HG03103 (cell line): ENCODE measurements around the gene RD3L.
"Not testable (repeated sequence)": the region's sequence is repeated elsewhere in the genome, so short reads cannot be mapped to it uniquely, and the experiment has no call there.

Experiments
- ATAC-seq: cut with Tn5 transposase; IDR thresholded peaks from one replicate; pipeline ENCODE4 v1.9.1; 2021; ENCODE audit warnings: low read depth; ENCODE audit not compliant: unreplicated experiment

Gene RD3L

DNA sequence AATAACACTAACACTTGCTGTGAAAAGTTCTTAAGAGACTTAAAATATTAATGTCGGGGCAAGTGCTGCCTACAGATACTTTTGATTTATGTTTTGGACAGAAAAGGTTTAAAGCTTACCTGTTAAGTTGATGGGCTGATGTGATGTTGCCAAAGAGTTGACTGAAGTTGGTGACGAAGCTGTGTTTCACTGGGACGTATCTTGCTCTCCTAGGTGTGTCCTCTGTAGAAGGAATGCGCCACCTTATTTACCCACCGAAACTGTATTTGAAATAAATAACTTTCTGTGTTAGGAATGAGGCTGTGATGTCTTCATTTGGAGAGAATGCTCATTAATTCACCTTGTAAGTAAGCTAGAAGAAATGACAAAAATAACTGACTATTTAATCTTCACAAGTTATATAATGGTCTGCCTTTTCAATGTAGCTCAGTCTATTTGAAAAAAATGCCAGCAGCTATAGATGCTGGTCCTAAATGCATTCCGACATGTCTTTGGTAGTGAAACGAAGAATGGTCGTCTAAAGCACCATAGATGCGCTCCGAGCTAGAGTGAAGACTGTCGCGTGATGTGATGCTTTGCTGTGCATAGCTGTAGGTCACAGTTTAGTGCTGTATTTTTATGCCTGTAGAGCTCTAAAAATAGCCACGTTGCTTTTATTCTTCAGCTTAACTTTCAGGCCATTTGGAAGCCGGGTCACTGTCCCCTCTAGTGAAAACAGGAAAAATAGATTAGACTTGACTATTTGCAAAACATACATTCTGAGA, at the start of gene RD3L:
RD3L (minus strand) TSS at position 557 of the 764 bp plus-strand sequence. CDS start 834 bp downstream, outside the sequence.
- no peak for ATAC-seq

DNA sequence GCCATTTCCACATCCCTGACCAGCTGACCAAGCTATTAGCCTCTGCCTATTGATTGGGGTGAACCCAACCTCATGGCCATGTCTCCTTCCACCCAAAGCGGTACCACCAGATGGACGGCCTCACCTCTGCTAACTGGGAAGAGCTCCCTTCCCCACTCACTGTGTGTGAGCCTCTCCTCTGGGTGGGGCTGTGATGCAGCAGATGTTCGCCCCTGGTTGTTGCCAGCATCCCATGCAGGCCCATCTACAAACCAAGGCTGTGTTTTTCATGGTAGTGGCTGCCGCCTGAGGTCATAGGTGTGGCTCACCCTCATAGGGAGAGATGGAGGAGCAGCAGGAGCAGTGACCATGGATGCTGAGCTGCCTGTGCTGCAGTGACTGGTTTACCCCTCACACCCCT, 47.6 kb upstream of the RD3L start:
- no peak for ATAC-seq

DNA sequence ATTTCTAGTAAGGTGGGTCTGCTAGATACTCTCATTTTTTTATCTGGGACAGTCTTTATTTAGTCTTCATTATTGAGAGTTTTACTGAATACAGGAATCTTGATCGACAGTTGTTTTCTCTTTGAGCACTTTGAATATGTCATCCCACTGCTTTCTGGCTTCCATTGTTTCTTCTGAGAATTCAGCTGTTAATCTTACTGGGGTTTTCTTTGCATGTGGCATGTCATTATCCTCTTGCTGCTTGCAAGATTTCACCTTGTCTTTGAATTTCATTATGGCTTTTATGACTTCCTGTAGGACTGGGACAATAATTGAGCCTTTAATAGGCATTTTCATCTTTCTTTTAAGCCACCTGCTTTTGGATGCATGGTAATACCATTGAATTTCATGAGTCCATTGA, 46.7 kb upstream of the RD3L start:
- no peak for ATAC-seq

DNA sequence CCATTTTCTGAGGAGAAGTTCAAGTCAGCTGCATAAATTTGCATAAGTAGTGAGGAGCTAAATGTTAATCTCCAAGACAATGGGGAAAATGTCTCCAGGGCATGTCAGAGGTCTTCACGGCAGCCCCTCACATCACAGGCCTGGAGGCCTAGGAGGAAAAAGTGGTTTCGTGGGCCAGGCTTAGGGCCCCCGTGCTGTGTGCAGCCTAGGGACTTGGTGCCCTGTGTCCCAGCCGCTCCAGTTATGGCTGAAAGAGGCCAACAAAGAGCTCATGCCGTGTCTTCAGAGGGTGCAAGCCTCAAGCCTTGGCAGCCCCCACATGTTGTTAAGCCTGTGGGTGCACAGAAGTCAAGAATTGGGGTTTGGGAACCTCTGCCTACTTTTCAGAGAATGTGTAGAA, 41.9 kb upstream of the RD3L start:
- no peak for ATAC-seq

DNA sequence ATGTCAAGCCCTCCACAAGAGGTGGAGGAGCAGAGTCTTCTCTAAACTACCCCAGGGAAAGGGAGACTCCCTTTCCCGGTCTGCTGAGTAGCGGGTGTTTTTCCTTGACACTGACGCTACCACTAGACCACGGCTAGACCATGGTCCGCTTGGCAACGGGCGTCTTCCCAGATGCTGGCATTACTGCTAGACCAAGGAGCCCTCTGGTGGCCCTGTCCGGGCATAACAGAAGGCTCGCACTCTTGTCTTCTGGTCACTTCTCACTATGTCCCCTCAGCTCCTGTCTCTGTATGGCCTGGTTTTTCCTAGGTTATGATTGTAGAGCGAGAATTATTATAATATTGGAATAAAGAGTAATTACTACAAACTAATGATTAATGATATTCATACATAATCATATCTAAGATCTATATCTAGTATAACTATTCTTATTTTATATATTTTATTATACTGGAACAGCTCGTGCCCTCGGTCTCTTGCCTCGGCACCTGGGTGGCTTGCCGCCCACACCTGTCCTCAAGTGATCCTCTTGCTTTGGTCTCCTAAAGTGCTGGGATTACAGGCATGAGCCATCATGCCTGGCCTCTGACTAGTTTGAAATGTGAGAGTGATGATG, 38.4 kb upstream of the RD3L start:
- ATAC-seq: not testable (repeated sequence)

DNA sequence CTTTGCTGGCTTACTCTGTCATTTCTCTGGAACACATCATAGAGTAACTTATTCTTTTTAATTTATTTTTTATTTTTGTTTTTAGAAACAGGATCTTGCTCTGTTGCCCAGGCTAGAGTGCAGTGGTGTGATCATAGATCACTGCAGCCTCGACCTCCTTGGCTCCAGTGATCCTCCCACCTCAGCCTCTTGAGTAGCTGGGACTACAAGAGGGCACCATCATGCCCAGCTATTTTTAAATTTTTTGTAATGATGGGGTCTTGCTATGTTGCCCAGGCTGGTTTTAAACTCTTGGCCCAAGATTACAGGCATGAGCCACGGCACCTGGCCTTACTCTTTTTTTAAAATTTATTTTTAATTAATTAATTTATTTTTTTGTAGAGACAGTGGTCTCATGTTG, 32.2 kb upstream of the RD3L start:
- no peak for ATAC-seq

DNA sequence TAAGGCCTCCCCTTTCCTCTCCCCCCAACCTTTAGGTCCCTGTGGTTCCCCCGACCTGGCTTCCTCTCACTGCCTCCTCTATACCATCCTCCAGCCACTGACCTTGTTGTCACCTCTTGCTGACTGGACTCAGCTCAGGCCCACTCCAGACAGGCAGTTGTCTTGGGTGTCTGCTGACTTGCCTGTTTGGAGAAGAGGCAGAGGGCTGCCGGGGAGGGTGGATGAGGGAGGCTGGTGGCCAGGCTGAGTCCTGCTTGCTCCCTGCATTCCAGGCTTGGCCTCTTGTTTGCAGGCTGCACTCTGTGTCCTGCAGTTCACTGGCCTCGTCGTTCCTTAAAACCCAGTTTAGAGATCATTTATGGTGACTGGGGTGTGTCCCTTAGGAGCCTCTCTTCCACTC, 31.0 kb upstream of the RD3L start:
- ATAC-seq: no peak

DNA sequence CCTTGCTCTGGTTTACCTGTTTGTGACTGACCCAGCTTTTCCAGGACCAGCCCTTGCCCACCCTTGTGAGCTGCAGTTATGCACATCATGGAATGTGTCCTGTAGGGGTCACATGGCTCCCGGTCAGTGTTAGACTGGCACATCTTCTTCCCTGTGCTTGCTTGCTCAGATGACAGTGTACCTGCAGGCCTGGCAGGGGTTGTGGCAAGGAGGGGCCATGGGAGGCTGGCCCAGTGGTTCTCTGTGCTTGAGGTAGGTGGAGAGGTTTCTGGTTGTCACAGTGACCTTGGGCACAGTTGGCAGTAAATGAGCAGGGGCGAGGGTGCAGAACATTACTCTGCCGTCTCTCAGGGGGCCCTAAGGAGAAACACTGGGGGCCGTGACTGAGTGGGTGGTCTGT, 27.6 kb upstream of the RD3L start:
- no peak for ATAC-seq

DNA sequence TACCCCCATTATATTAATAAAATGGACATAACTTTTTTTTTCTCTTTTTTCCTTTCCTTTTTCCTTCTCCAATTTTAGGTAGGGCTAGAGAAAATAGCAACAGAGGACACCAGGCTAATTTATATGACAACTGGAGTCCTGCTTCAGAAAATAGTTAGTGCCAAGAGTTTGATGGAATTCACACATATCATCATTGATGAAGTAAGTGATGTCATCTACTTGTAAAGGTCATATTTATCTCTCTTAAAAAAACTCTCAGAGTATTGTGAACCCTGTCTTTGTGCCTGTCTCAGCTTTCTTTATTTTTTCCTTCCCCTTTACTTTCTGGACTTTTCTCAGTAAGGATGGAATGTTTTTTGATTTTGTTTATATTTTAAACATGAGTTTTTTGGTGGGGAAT, 24.3 kb upstream of the RD3L start:
- no peak for ATAC-seq

DNA sequence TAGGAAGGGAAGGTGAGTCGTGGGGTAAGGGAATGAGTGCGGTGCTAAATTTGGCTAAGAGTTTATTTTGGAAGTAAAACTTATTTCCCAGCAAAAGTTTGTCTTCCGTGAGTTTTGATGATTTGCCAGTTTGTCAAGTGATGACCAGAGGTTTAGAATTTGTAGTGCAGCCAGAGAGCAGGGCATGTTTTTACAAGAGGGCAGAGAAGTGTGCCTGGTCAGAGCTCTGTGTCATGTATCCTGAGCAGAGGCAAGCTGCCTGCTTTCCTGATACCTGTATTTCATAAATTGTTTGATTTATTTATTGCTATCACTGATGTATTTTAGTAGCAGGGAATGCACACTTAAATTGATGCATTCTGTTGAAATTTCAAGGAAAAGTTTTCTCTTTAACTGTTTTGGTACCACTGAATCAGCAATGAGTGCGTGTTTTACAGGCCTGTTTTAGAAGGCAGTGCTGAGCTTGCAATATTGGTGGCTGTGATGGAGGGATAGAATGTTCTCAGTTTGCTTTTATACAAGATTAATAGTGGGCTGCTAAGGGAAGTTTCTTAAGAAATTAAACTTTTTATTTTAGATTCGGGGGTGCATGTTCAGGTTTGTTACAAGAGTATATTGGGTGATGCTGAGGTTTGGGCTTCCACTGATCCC, 19.7 kb upstream of the RD3L start:
- no peak for ATAC-seq

DNA sequence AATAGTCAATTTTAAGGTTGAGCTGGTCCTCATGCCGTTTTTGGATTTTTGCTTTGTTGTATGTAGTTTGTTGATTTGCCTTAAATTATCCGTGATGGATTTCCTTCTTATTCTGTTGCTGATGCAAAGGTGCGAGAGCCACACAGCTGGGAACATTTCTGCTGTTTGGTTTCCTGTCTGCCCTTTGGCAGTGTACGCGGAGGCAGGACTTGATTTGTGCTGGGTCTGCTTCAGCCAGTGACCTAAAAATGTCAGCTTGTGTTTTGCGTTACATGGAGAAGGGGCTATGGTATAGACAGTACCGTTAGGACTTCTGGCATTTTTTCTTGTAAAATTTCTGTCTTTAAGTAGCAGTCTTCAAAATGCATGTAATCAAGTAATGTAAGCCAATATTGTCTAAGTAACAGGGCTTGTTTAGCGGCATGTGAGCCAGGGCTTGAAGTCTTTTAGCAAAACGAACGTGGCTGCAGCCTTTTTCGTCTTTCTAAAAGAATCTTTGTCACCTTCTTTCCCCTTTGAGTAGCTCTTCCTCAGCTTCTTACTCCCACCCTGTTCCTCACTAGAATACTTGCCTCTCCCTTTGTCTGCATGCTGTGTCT, 18.2 kb upstream of the RD3L start:
- ATAC-seq: no peak

DNA sequence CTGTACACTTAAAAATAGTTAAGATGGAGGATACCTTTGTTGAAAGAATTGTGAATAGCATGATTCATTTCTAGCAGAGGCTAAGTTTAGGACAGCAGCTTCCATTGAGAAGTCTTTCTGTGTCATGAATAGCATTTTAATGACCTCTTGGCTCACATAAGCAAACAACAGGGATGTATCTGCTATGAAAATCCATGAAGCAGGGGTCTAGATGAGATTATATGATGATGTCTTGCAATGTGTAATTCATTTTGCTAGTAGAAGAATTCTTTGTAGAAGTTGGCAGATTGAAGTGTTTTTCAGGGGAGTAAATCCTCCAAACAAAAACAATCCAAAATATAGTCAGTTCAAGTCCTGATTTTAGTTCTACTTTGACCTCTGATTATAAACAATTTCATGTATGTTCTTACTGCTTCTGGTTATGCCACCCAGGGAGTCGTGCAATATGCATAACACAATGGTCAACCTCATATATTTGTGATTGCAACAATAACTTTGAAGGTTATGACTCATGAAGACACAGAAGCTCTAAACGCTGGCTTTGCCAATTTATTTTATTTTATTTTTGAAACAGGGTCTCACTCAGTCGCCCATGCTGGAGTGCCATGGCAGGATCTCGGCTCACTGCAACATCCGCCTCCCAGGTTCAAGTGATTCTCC, 6.9 kb upstream of the RD3L start:
- ATAC-seq: no peak

DNA sequence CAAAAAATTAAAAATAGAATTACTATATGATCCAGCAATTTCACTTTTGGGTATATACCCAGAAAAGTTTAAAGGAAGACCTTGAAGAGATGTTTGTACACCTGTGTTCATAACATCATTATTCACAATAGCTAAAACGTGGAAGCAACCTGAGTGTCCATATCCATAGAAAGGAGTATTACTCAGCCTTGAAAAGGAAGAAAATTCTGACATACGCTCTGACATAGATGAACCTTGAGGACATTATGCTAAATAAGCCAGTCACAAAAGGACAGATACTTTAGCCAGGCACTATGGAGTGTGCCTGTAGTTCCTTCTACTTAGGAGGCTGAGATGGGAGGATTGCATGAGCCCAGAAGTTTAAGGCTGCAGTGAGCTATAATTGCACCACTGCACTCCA, 6.1 kb upstream of the RD3L start:
- no peak for ATAC-seq

DNA sequence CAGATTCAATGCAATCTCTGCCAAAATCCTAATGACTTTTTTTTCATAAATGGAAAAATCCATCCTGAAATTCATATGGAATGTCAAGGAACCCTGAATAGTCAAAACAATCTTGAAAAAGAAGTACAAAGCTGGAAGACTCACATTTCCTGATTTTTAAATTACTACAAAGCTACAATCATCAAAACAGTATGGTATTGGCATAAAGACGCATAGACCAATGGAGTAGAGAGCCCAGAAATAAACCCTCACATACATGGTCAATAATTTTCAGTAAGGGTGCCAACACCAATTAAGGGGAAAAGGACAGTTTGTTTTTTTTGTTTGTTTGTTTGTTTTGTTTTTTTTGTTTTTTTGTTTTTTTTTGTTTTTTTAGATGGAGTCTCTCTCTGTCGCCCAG, 4.6 kb upstream of the RD3L start:
- no peak for ATAC-seq

DNA sequence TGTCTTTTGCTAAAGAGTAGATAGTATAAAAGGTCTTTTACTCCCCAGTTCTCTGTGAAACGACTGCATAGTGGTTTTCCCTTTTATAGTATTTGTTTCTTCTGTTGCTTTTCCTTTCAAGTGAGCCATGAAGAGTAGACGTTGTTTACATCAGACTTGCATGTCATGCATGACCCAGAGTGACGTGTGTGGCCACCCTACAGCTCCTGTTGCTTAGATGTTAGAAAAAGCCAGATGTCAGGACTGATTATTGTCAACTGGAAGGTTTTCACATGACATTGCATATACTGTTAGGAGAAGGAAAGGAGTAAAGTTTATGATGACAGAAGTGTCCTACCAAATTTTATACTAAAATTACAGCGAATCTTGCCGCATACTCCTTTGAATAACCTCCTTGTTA, 1.3 kb upstream of the RD3L start:
- ATAC-seq: no peak

DNA sequence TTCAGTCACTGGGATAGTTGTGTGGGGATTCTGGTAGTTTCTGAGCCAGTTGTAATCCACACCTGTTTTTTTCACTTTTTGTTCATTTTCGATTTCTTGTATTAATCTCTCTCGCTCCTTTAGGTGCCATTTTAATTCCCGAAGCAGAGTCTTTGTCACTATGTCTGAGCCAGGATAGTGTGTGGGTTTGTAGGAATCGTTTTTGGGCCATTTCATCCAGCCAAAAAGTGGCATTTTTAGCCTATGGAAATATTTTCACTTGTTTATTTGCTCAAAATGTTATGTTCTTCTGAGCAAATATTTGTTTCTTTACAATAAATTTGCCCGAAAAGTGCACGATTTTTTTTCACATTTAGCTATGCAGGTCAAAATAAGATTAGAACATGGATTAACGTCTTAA, 867 bp downstream of the RD3L start:
- ATAC-seq: no peak

DNA sequence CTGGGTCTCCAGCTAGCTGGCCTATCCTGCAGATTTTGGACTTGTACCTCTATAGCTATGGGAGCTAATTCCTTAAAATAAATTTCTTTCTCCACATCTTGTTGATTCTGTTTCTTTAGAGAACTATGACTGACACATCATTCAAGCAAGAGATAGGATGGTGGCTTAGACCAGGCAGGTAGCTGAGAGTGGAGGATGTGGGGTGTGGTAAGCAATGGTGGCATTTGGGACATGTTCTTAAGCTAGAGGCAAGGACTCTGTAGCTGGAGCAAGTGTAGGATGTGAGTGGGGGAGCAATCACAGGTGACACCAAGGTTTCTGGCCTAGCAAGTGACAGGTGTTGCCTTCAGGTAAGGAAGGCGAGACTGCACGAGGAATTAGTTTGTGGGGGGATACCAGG, 7.2 kb downstream of the RD3L start:
- ATAC-seq: no peak

DNA sequence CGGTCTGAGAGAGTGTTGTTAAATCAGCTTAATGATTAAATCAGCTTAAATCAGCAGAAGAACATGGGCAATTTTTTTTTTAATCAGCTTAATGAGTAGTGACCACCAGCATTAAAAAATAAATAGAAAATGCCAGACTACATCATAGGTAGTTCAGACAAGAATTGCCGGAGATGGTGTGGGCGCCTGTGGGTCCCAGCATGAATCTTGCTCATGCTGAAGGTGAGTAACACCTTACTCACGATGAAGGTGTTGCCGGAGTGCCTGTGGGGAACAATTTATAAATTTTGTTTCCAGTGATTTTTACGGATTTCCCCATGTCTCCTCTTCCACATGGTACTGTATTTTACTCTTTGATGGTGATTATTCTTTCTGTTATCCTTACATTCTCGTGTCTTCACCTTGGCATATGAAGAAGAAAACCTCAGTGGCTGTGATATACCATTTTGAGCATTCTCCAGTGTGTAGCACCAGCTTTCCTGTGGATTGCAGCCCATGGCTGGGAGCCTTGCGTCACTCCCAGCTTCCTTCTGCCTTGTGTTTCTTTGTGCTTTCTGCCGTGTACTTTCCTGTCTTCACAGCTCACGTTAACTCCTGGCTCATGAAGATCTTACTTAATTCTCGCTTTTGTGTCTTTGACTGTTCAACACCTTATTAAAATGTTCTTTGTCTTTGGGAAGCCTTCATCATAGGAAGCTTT, 9.4 kb downstream of the RD3L start:
- no peak for ATAC-seq

DNA sequence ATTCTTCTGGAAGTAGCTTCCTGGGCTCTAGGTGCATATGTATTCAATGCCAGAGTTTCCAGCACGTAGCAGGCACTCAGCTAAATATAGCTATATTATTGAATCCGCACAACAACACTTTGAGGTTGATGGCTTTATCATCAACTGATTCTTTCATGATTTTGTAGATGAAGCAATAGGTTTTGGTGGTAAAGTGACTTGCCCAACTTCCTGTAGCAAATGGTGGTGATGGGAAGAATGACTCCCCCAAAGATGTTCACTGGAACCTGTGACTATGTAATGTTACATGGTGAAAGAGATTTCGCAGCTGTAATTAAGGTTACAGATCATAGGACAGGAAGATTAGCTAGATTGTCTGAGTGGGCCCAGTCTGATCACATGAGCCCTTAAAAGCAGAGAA, 10.9 kb downstream of the RD3L start:
- no peak for ATAC-seq

DNA sequence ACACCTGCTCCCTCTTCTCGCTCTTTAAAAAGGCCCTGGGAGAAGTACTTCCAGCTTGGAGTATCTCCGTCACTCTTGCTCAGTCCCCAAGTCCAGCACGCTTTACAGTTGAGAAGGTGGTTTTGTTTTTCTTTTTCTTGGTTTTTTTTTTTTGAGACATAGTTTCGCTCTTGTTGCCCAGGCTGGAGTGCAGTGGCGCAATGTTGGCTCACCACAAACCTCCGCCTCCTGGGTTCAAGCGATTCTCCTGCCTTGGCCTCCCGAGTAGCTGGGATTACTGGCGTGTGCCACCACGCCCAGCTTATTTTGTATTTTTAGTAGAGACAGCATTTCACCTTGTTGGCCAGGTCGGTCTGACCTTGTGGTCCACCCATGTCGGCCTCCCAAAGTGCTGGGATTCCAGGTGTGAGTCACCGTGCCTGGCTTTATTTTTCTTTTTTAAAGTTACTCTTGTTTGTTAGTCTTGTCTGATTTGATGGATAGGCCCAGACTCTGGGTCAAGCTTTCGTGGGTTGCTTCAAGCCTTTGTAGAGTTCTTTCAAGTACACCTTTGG, 12.2 kb downstream of the RD3L start:
- ATAC-seq: no peak
